Measurements from ENCODE around the gene LLPH. TPM values are rescaled to one million over a fixed set of nuclear protein-coding genes. Genes with fewer than 3 reads are reported as not detected.

Gene LLPH
- total RNA-seq, 4 donors from 2014 or later = 1.3 to 6.0 (median 4.6) TPM

DNA sequence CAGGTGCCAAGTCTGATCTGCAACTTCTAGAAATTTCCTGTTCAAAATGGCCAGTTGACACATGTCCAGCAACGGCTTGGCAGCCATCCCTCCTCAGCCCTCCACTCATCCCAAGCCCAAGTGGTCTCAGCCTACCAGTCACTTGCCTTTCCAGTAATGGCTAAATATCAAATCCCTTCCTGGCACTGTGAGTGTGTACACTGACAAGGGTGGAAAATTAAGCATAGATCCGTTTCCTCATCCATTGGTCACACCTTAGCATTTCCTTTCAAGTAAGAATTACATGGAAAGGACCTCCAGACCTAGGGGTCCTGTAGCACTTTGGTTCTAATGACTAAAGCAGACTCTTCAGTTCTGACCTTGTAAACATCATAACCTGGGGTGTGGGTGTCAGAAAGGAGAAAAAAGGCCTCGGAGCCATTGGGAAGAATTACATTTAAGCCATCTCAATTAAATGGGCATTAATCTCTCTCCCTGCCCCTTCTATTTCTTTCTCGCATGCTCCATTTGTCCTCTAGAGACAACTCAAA is 15.4 kb downstream of the LLPH start:
- H3K4me3 ChIP-seq (ENCODE audit: low read depth, poor library complexity, severe bottlenecking) = no peak overlapping the region
- WGBS, 2 donors = 71 to 74% methylated on average over 4 of the region's 4 CpGs
- TF ChIP-seq, protein P1, sequence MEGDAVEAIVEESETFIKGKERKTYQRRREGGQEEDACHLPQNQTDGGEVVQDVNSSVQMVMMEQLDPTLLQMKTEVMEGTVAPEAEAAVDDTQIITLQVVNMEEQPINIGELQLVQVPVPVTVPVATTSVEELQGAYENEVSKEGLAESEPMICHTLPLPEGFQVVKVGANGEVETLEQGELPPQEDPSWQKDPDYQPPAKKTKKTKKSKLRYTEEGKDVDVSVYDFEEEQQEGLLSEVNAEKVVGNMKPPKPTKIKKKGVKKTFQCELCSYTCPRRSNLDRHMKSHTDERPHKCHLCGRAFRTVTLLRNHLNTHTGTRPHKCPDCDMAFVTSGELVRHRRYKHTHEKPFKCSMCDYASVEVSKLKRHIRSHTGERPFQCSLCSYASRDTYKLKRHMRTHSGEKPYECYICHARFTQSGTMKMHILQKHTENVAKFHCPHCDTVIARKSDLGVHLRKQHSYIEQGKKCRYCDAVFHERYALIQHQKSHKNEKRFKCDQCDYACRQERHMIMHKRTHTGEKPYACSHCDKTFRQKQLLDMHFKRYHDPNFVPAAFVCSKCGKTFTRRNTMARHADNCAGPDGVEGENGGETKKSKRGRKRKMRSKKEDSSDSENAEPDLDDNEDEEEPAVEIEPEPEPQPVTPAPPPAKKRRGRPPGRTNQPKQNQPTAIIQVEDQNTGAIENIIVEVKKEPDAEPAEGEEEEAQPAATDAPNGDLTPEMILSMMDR (IDR thresholded peaks at IDR 0.05) = no peak
- TF ChIP-seq POLR2A (IDR thresholded peaks at IDR 0.05) = no peak
- DNase-seq (ENCODE audit: low spot score in 2 of 2) = no peak
- intact Hi-C loops (cut with DNase I; ENCODE audit: low total_unique reads) = no loop called here

DNA sequence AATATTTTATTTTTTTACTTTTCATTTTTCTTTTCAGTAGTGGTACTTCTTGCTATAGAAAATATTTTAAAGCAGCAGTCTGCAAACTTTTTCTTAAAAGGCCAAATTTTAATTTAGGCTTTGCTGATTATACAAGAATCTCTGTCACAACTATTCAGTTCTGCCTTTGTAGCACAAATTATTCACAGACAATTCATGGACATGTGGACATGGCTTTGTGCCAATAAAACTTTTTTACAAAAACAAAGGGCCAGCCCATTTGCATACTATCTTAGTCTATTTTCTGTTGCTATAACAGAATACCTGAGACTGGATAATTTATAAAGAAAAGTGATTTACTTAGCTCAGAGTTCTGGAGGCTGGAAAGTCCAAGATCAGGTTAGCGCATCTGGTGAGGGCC is 17.1 kb downstream of the LLPH start:
- intact Hi-C loops (cut with DNase I; ENCODE audit: low total_unique reads) = no loop called here
- DNase-seq (ENCODE audit: low spot score in 2 of 2) = no peak
- TF ChIP-seq, protein P1 (IDR thresholded peaks at IDR 0.05) = no peak
- no peak for TF ChIP-seq POLR2A (IDR thresholded peaks at IDR 0.05)
- H3K4me3 ChIP-seq (ENCODE audit: low read depth, poor library complexity, severe bottlenecking) = no peak overlapping the region
- WGBS, 2 donors = 100% methylated on average over 1 of the region's 1 CpG

DNA sequence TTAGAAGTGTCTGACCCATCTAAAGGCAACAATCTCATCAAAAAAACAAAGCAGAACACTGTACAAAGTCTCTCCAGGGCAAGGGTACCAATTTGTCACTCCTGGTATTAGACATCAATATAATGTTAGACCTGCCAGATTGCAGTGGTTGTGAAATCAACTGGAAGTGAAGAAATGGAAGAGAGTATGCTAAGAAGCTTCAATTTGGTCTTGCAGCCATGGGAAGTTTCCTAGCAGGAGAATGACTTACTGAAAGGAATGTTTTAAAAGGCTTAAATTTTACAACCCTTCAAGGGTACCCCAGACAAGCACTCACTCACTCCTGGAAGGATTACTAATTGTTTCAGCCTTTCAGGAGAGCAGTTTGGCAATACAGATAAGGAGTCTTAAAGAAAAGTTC is 18.9 kb downstream of the LLPH start:
- no peak overlapping the region for H3K4me3 ChIP-seq (ENCODE audit: low read depth, poor library complexity, severe bottlenecking)
- intact Hi-C loops (cut with DNase I; ENCODE audit: low total_unique reads) = no loop called here
- TF ChIP-seq, protein P1 (IDR thresholded peaks at IDR 0.05) = no peak
- no peak for TF ChIP-seq POLR2A (IDR thresholded peaks at IDR 0.05)
- DNase-seq (ENCODE audit: low spot score in 2 of 2) = no peak

DNA sequence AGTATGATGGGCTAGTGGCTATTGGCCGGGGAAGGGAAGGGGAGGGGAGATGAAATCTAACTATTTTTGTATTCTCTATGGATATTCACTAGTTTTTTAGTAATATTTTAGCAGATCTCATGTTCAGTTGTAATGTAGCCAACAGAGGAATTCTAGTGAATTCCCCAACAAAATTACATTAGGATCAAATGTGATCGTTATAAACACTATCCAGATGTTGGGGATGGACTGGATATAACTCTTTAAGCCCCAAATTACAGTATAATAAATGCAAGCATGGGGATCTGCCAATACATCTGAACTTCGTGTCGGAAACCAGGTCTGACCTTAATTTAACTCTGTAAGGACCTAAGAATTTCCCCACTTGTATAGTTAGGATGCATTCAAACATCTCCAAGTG is 21.5 kb downstream of the LLPH start:
- TF ChIP-seq, protein P1 (IDR thresholded peaks at IDR 0.05) = no peak
- no peak for TF ChIP-seq POLR2A (IDR thresholded peaks at IDR 0.05)
- no peak for DNase-seq (ENCODE audit: low spot score in 2 of 2)
- no peak overlapping the region for H3K4me3 ChIP-seq (ENCODE audit: low read depth, poor library complexity, severe bottlenecking)
- intact Hi-C loops (cut with DNase I; ENCODE audit: low total_unique reads) = loop anchor here (10.0 kb wide), 1 partner anchor 1214 kb away; no protein-coding TSS in a partner anchor
- 66 to 70% methylated on average over 4 of the region's 4 CpGs for WGBS, 2 donors

DNA sequence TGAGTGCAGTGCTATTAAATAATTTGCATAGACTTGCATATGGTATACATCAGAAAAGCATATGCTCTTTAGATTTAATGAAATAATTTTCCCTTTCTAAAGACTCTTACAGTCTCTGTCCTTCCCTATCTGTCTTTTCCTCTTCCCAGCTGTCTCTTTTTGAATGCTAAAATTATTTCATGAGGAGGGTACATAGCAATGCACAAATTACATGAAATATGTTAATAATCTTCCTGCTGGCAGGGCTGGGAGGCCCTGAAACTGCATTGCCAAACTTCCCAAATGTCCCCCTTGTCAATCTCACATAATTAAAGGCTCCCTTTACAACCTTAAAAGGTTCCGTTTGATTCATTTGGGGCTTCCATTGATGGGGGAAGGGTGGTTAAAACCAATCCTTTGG is 22.2 kb downstream of the LLPH start:
- no peak for TF ChIP-seq POLR2A (IDR thresholded peaks at IDR 0.05)
- TF ChIP-seq, protein P1 (IDR thresholded peaks at IDR 0.05) = no peak
- no peak for DNase-seq (ENCODE audit: low spot score in 2 of 2)
- 73 to 81% methylated on average over 1 of the region's 1 CpG for WGBS, 2 donors
- H3K4me3 ChIP-seq (ENCODE audit: low read depth, poor library complexity, severe bottlenecking) = no peak overlapping the region
- intact Hi-C loops (cut with DNase I; ENCODE audit: low total_unique reads) = loop anchor here (10.0 kb wide), 1 partner anchor 1214 kb away; no protein-coding TSS in a partner anchor

DNA sequence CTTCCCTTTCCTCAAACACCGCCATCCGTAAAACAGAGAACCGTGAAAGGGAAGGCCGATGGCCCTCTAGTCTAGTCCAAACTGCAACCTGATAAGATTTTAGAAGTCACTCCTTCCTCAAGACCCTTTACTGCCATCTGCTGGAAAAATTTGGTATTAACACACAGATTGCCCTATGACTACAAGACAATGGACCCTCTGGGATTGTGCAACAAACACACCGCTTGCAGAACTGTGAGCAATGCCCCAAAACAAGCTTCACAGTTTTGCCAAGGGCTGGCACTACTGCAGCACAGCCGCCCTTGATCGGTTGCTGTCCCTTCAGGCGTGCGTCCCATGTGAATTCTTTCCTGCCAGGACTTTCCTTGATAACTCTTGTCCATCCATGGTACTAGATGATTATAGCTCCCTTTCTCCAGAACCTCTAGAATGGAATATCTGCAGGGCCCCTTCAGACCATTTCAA is 23.1 kb downstream of the LLPH start:
- H3K4me3 ChIP-seq (ENCODE audit: low read depth, poor library complexity, severe bottlenecking) = no peak overlapping the region
- 25 to 31% methylated on average over 9 of the region's 9 CpGs for WGBS, 2 donors
- TF ChIP-seq, protein P1 (IDR thresholded peaks at IDR 0.05) = peak in 1 of 3 donors; percentile 13
- no peak for TF ChIP-seq POLR2A (IDR thresholded peaks at IDR 0.05)
- intact Hi-C loops (cut with DNase I; ENCODE audit: low total_unique reads) = loop anchor here (10.0 kb wide), 1 partner anchor 1213 kb away; no protein-coding TSS in a partner anchor
- peak in 1 of 2 donors; percentile 78 for DNase-seq (ENCODE audit: low spot score in 2 of 2)
